Measurements from ENCODE around the gene OPN1SW. TPM values are rescaled to one million over a fixed set of nuclear protein-coding genes. Genes with fewer than 3 reads are reported as not detected.

Gene OPN1SW
- total RNA-seq, 3 donors from 2014 or later, result not detected

DNA sequence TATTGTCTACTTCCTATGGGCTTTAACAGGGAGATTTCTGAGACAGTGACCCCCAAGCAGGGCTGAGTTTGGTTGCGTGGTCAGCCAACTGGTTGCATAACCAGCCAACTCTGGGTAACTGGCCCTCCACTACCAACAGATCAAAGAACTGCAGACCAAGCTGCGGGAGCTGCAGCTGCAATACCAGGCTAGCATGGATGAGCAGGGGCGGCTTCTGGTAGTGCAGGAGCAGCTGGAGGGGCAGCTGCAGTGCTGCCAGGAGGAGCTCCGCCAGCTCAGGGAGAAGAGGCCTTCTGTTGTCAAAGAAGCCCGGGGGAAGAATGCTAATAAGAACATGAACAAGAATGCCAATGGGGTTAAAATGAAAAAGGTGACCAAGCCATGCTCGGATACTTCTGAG, 38.9 kb upstream of the OPN1SW start:
- TF ChIP-seq POLR2AphosphoS5 (IDR thresholded peaks at IDR 0.05) (no peak), POLR2A (IDR thresholded peaks at IDR 0.05) (no peak)
- TF ChIP-seq, protein P1, sequence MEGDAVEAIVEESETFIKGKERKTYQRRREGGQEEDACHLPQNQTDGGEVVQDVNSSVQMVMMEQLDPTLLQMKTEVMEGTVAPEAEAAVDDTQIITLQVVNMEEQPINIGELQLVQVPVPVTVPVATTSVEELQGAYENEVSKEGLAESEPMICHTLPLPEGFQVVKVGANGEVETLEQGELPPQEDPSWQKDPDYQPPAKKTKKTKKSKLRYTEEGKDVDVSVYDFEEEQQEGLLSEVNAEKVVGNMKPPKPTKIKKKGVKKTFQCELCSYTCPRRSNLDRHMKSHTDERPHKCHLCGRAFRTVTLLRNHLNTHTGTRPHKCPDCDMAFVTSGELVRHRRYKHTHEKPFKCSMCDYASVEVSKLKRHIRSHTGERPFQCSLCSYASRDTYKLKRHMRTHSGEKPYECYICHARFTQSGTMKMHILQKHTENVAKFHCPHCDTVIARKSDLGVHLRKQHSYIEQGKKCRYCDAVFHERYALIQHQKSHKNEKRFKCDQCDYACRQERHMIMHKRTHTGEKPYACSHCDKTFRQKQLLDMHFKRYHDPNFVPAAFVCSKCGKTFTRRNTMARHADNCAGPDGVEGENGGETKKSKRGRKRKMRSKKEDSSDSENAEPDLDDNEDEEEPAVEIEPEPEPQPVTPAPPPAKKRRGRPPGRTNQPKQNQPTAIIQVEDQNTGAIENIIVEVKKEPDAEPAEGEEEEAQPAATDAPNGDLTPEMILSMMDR (IDR thresholded peaks at IDR 0.05), result no peak
- no peaks in the 10 kb centered on the region for H3K9me3 ChIP-seq
- H3K27me3 ChIP-seq, result no peaks in the 10 kb centered on the region
- no peak overlapping the region for H3K4me3 ChIP-seq
- no peak overlapping the region for H3K27ac ChIP-seq
- intact Hi-C loops (cut with DNase I; ENCODE audit: low total_unique reads), result no loop called here
- DNase-seq (ENCODE audit: low spot score in 2 of 2), result no peak
- no peaks in the 10 kb centered on the region for H3K36me3 ChIP-seq
- H3K4me1 ChIP-seq, result no peaks in the 10 kb centered on the region

DNA sequence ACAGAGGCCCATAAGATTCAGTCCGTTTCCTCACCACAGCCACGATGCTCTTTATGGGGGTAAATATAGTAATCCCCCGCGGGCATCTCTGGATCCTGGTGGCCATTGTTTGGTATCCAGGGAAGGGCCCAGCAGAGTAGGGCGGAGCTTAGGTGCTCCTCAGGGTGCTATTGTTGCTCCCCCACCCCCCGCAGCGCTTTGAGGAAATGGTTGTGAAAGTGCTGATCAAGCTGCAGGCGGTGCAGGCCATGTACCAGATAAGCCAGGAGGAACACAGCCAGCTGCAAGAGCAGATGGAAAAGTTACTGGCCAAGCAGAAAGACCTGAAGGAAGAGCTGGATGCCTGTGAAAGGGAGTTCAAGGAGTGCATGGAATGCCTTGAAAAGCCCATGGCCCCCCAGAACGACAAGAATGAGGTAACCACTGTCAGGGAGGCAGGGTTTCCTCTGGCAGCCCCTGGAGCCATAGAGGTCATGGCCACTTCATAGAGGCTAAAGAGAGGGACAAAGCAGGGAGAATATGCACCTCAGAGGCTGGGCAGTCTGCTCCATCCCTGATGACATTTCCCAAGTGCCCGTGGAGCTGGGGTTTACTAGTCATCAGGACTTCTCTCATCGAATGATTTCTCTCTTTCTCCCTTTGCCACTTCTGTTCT, 37.0 kb upstream of the OPN1SW start:
- no peak overlapping the region for H3K27ac ChIP-seq
- no peaks in the 10 kb centered on the region for H3K27me3 ChIP-seq
- TF ChIP-seq POLR2A (IDR thresholded peaks at IDR 0.05) (no peak), POLR2AphosphoS5 (IDR thresholded peaks at IDR 0.05) (no peak)
- TF ChIP-seq, protein P1 (IDR thresholded peaks at IDR 0.05), result no peak
- DNase-seq (ENCODE audit: low spot score in 2 of 2), result no peak
- no peak overlapping the region for H3K4me3 ChIP-seq
- intact Hi-C loops (cut with DNase I; ENCODE audit: low total_unique reads), result no loop called here
- no peaks in the 10 kb centered on the region for H3K9me3 ChIP-seq
- no peaks in the 10 kb centered on the region for H3K36me3 ChIP-seq
- H3K4me1 ChIP-seq, result no peaks in the 10 kb centered on the region

DNA sequence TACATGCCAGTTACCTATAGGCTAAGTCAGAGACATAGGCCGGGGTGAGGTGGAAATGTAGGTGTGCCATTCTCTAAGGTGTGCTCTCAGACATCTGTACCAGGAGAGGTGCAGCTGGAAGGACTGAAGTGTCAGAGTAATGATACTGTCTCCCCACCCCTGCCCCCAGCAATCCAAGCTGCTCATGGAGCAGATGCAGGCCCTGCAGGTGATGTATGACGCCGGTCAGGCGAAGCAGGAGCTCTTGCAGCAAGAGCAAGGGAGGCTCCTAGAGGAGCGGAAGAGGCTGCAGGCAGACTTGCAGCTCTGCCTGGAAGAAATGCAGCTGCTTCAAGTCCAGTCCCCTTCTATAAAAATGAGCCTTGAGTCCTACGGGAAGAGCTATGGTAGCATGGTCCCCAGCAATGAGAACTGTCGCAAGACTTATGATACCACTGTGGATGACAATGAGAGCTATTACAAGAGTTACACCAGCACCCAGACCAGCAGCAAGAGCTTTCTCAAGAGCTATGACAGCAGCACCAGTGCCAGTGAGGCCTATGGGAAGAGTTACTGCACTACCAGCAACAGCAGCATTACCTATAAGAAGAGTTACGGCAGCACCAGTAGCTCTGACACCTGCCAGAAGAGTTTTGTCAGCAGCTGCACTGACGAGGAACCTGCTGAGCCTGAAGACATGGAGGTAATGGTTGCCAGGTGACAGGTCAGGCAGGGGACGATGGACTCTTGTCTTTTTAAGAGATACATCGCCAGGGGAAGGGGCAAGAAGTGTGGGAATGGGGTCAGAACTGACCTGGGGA, 36.2 kb upstream of the OPN1SW start:
- Histone ChIP-seq H3K27me3 (no peaks in the 10 kb centered on the region), H3K4me1 (no peaks in the 10 kb centered on the region), H3K27ac (no peak overlapping the region), H3K9me3 (no peaks in the 10 kb centered on the region), H3K36me3 (no peaks in the 10 kb centered on the region), H3K4me3 (no peak overlapping the region)
- no peak for DNase-seq (ENCODE audit: low spot score in 2 of 2)
- intact Hi-C loops (cut with DNase I; ENCODE audit: low total_unique reads), result no loop called here
- TF ChIP-seq, protein P1 (IDR thresholded peaks at IDR 0.05), result no peak
- TF ChIP-seq POLR2A (IDR thresholded peaks at IDR 0.05) (no peak), POLR2AphosphoS5 (IDR thresholded peaks at IDR 0.05) (no peak)

DNA sequence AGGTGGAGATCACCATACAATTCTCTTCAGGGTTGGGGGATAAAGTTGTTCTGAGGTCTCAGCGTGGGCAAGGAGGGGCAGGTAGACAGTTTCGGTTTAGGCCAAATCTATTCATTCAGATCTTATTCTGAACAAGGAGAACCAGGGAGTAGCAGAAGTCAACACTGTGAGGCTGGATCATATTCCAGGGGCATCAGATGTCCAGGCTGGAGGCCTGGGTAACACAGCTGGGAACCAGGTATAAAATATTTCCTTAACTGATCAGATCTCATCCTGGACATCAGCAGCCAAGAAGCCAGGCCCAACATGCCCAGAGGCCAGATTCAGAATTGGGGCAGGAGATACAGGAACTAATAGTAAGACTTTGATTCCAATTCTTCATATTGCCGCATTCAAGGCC, 35.4 kb upstream of the OPN1SW start:
- H3K27ac ChIP-seq, result no peak overlapping the region
- DNase-seq (ENCODE audit: low spot score in 2 of 2), result no peak
- no peaks in the 10 kb centered on the region for H3K9me3 ChIP-seq
- H3K27me3 ChIP-seq, result no peaks in the 10 kb centered on the region
- H3K4me3 ChIP-seq, result no peak overlapping the region
- intact Hi-C loops (cut with DNase I; ENCODE audit: low total_unique reads), result no loop called here
- no peaks in the 10 kb centered on the region for H3K36me3 ChIP-seq
- no peaks in the 10 kb centered on the region for H3K4me1 ChIP-seq
- no peak for TF ChIP-seq POLR2A (IDR thresholded peaks at IDR 0.05)
- TF ChIP-seq, protein P1 (IDR thresholded peaks at IDR 0.05), result no peak
- TF ChIP-seq POLR2AphosphoS5 (IDR thresholded peaks at IDR 0.05), result no peak

DNA sequence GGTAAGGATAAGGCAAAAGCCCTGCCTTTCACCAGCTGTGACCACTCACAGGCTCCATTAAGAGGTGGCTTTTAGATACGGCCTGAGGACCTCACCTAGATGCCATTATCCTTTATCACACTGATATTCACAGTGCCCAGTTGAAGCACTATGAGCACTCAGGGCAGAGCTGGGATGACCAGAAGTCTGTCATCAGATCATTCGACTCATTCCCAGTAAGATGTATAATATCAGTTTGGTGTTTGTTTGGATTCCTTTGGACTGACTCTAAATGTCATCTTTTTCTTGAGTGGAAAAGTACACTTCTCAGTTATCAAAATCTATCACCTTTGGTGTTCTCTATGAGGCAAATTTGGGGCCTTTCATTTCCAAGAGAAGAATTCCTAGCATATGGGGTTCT, 34.9 kb upstream of the OPN1SW start:
- intact Hi-C loops (cut with DNase I; ENCODE audit: low total_unique reads), result no loop called here

More for the DNA sequence above, 34.9 kb upstream of the OPN1SW start:
- H3K4me3 ChIP-seq, result no peak overlapping the region
- no peak for DNase-seq (ENCODE audit: low spot score in 2 of 2)
- no peak overlapping the region for H3K27ac ChIP-seq
- no peaks in the 10 kb centered on the region for H3K4me1 ChIP-seq
- TF ChIP-seq POLR2A (IDR thresholded peaks at IDR 0.05) (no peak), POLR2AphosphoS5 (IDR thresholded peaks at IDR 0.05) (no peak)
- TF ChIP-seq, protein P1 (IDR thresholded peaks at IDR 0.05), result no peak
- H3K27me3 ChIP-seq, result no peaks in the 10 kb centered on the region
- no peaks in the 10 kb centered on the region for H3K9me3 ChIP-seq
- no peaks in the 10 kb centered on the region for H3K36me3 ChIP-seq

All from breast epithelium (tissue), 4 donors.